ENCODE data around the gene TMEFF2. TPM values are rescaled to one million over a fixed set of nuclear protein-coding genes. Genes with fewer than 3 reads are reported as not detected.

Gene TMEFF2
- total RNA-seq, 2 experiments from 2014 or later: not detected

- intact Hi-C loops (cut with micrococcal nuclease): no loop called here
- Mint-ChIP-seq H3K4me3 (no peak overlapping the region), H3K36me3 (ENCODE audit: low read depth) (no peaks in the 10 kb centered on the region), H3K9me3 (no peaks in the 10 kb centered on the region), H3K27ac (no peak overlapping the region), H3K27me3 (ENCODE audit: low read depth) (peaks cover 3% of the 10 kb centered on the region), H3K4me1 (ENCODE audit: low read depth) (no peaks in the 10 kb centered on the region)
- CTCF ChIA-PET: no interaction called here
- no peak for DNase-seq
Observed at GRCh38 chr2:192044496-192044895, 150.2 kb downstream of the TMEFF2 start.

GRCh38 chr2:192043216-192043870, 151.4 kb downstream of the TMEFF2 start:
- Mint-ChIP-seq H3K4me1 (ENCODE audit: low read depth) (no peaks in the 10 kb centered on the region), H3K36me3 (ENCODE audit: low read depth) (no peaks in the 10 kb centered on the region), H3K4me3 (no peak overlapping the region), H3K27me3 (ENCODE audit: low read depth) (no peaks in the 10 kb centered on the region), H3K27ac (no peak overlapping the region), H3K9me3 (no peaks in the 10 kb centered on the region)
- CTCF ChIA-PET: no interaction called here
- DNase-seq: no peak
- intact Hi-C loops (cut with micrococcal nuclease): no loop called here

GRCh38 chr2:192042126-192042525, 152.6 kb downstream of the TMEFF2 start:
- H3K27me3 Mint-ChIP-seq (ENCODE audit: low read depth): no peaks in the 10 kb centered on the region
- CTCF ChIA-PET: no interaction called here
- intact Hi-C loops (cut with micrococcal nuclease): no loop called here

GRCh38 chr2:192038110-192038509, 156.6 kb downstream of the TMEFF2 start:
- CTCF ChIA-PET: interaction anchor here (0.6 kb wide), 1 partner anchor 160 kb away, joined by 3 read pairs; no protein-coding TSS in a partner anchor
- intact Hi-C loops (cut with micrococcal nuclease): no loop called here
- H3K9me3 Mint-ChIP-seq: no peaks in the 10 kb centered on the region
- no peaks in the 10 kb centered on the region for H3K4me1 Mint-ChIP-seq (ENCODE audit: low read depth)
- no peak overlapping the region for H3K4me3 Mint-ChIP-seq
- H3K36me3 Mint-ChIP-seq (ENCODE audit: low read depth): no peaks in the 10 kb centered on the region
- DNase-seq: no peak
- no peak overlapping the region for H3K27ac Mint-ChIP-seq
- no peaks in the 10 kb centered on the region for H3K27me3 Mint-ChIP-seq (ENCODE audit: low read depth)

More at GRCh38 chr2:192042126-192042525, 152.6 kb downstream of the TMEFF2 start:
- Mint-ChIP-seq H3K27ac (no peak overlapping the region), H3K4me1 (ENCODE audit: low read depth) (no peaks in the 10 kb centered on the region), H3K4me3 (no peak overlapping the region), H3K9me3 (no peaks in the 10 kb centered on the region), H3K36me3 (ENCODE audit: low read depth) (no peaks in the 10 kb centered on the region)
- DNase-seq: no peak

GRCh38 chr2:192035731-192036442, 158.8 kb downstream of the TMEFF2 start:
- no peaks in the 10 kb centered on the region for H3K27me3 Mint-ChIP-seq (ENCODE audit: low read depth)
- H3K36me3 Mint-ChIP-seq (ENCODE audit: low read depth): no peaks in the 10 kb centered on the region
- H3K9me3 Mint-ChIP-seq: no peaks in the 10 kb centered on the region
- no peak for DNase-seq
- intact Hi-C loops (cut with micrococcal nuclease): no loop called here
- no peaks in the 10 kb centered on the region for H3K4me1 Mint-ChIP-seq (ENCODE audit: low read depth)
- no peak overlapping the region for H3K4me3 Mint-ChIP-seq
- CTCF ChIA-PET: interaction anchor here (0.6 kb wide), 1 partner anchor 503 kb away, joined by 3 read pairs; no protein-coding TSS in a partner anchor
- no peak overlapping the region for H3K27ac Mint-ChIP-seq

- intact Hi-C loops (cut with micrococcal nuclease): no loop called here
- Mint-ChIP-seq H3K27me3 (ENCODE audit: low read depth) (peaks cover 2% of the 10 kb centered on the region), H3K36me3 (ENCODE audit: low read depth) (no peaks in the 10 kb centered on the region), H3K4me3 (no peak overlapping the region), H3K9me3 (no peaks in the 10 kb centered on the region), H3K4me1 (ENCODE audit: low read depth) (no peaks in the 10 kb centered on the region), H3K27ac (no peak overlapping the region)
- CTCF ChIA-PET: interaction anchor here (0.6 kb wide), 1 partner anchor 906 kb away, joined by 3 read pairs; no protein-coding TSS in a partner anchor
- no peak for DNase-seq
Observed at GRCh38 chr2:192030856-192031255, 163.9 kb downstream of the TMEFF2 start.

- CTCF ChIA-PET: interaction anchor here (0.6 kb wide), 1 partner anchor 907 kb away, joined by 3 read pairs; no protein-coding TSS in a partner anchor
- intact Hi-C loops (cut with micrococcal nuclease): no loop called here
- H3K36me3 Mint-ChIP-seq (ENCODE audit: low read depth): no peaks in the 10 kb centered on the region
- no peaks in the 10 kb centered on the region for H3K9me3 Mint-ChIP-seq
- no peaks in the 10 kb centered on the region for H3K4me1 Mint-ChIP-seq (ENCODE audit: low read depth)
- peaks cover 2% of the 10 kb centered on the region for H3K27me3 Mint-ChIP-seq (ENCODE audit: low read depth)
- no peak for DNase-seq
- no peak overlapping the region for H3K4me3 Mint-ChIP-seq
- H3K27ac Mint-ChIP-seq: no peak overlapping the region
Observed at GRCh38 chr2:192030289-192030688, 164.4 kb downstream of the TMEFF2 start.

- Mint-ChIP-seq H3K4me1 (ENCODE audit: low read depth) (no peaks in the 10 kb centered on the region), H3K27ac (no peak overlapping the region), H3K4me3 (no peak overlapping the region), H3K36me3 (ENCODE audit: low read depth) (no peaks in the 10 kb centered on the region), H3K9me3 (no peaks in the 10 kb centered on the region), H3K27me3 (ENCODE audit: low read depth) (peaks cover 2% of the 10 kb centered on the region)
- peak; percentile 10 for DNase-seq
- CTCF ChIA-PET: interaction anchor here (0.6 kb wide), 1 partner anchor 474 kb away, joined by 3 read pairs; no protein-coding TSS in a partner anchor
- intact Hi-C loops (cut with micrococcal nuclease): no loop called here
Observed at GRCh38 chr2:192029089-192029488, 165.6 kb downstream of the TMEFF2 start.

GRCh38 chr2:192026825-192027120, 168.0 kb downstream of the TMEFF2 start:
- Mint-ChIP-seq H3K4me1 (ENCODE audit: low read depth) (no peaks in the 10 kb centered on the region), H3K9me3 (no peaks in the 10 kb centered on the region), H3K27ac (no peak overlapping the region), H3K36me3 (ENCODE audit: low read depth) (no peaks in the 10 kb centered on the region), H3K27me3 (ENCODE audit: low read depth) (peaks cover 2% of the 10 kb centered on the region), H3K4me3 (no peak overlapping the region)
- intact Hi-C loops (cut with micrococcal nuclease): no loop called here
- CTCF ChIA-PET: no interaction called here
- no peak for DNase-seq

GRCh38 chr2:192026059-192026824, 168.5 kb downstream of the TMEFF2 start:
- Mint-ChIP-seq H3K4me1 (ENCODE audit: low read depth) (no peaks in the 10 kb centered on the region), H3K27me3 (ENCODE audit: low read depth) (peaks cover 2% of the 10 kb centered on the region), H3K9me3 (no peaks in the 10 kb centered on the region), H3K4me3 (no peak overlapping the region), H3K36me3 (ENCODE audit: low read depth) (no peaks in the 10 kb centered on the region), H3K27ac (no peak overlapping the region)
- no peak for DNase-seq
- intact Hi-C loops (cut with micrococcal nuclease): no loop called here
- CTCF ChIA-PET: no interaction called here

GRCh38 chr2:192025637-192026036, 169.1 kb downstream of the TMEFF2 start:
- H3K27me3 Mint-ChIP-seq (ENCODE audit: low read depth): peaks cover 2% of the 10 kb centered on the region
- intact Hi-C loops (cut with micrococcal nuclease): no loop called here
- no peak for DNase-seq
- no peaks in the 10 kb centered on the region for H3K9me3 Mint-ChIP-seq
- no peak overlapping the region for H3K27ac Mint-ChIP-seq
- H3K36me3 Mint-ChIP-seq (ENCODE audit: low read depth): no peaks in the 10 kb centered on the region
- CTCF ChIA-PET: no interaction called here
- H3K4me1 Mint-ChIP-seq (ENCODE audit: low read depth): no peaks in the 10 kb centered on the region
- no peak overlapping the region for H3K4me3 Mint-ChIP-seq

GRCh38 chr2:192023006-192023405, 171.7 kb downstream of the TMEFF2 start:
- H3K36me3 Mint-ChIP-seq (ENCODE audit: low read depth): no peaks in the 10 kb centered on the region
- H3K27me3 Mint-ChIP-seq (ENCODE audit: low read depth): peaks cover under 1% of the 10 kb centered on the region
- H3K4me3 Mint-ChIP-seq: no peak overlapping the region
- intact Hi-C loops (cut with micrococcal nuclease): no loop called here
- CTCF ChIA-PET: no interaction called here
- no peak for DNase-seq
- no peak overlapping the region for H3K27ac Mint-ChIP-seq
- H3K9me3 Mint-ChIP-seq: no peaks in the 10 kb centered on the region
- H3K4me1 Mint-ChIP-seq (ENCODE audit: low read depth): no peaks in the 10 kb centered on the region

All from activated naive CD4-positive, alpha-beta T cell treated with anti-CD3 and anti-CD28 coated beads for 36 hours (primary cell).